GM23248 (cell line): Measurements from ENCODE around the gene EFCAB8.

Experiments
- EZH2 ChIP-seq: fragments of 200-600 bp; sonication (generic); IDR thresholded peaks from 2 replicates; pipeline ENCODE4 v1.6.1; 2018; ENCODE audit warnings: antibody characterized with exemption, mild to moderate bottlenecking; ENCODE audit not compliant: insufficient read depth, poor library complexity, severe bottlenecking
- EZH2phosphoT487 ChIP-seq: fragments of 200-600 bp; sonication (generic); IDR thresholded peaks from 2 replicates; pipeline ENCODE4 v1.6.1; 2018; ENCODE audit warnings: antibody characterized with exemption, moderate library complexity, mild to moderate bottlenecking, low read depth; ENCODE audit not compliant: insufficient read depth

GRCh38 chr20:32847964-32848363 lies 10.8 kb upstream of the EFCAB8 start:
- no peak for TF ChIP-seq EZH2
- no peak for TF ChIP-seq EZH2phosphoT487
